ENCODE results near the gene DTL. TPM values are rescaled to one million over a fixed set of nuclear protein-coding genes. Genes with fewer than 3 reads are reported as not detected.

The DTL gene
- total RNA-seq, 6 experiments from 2014 or later: 13.3 to 21.7 (median 18.2) TPM

GRCh38 chr1:212082765-212083406, 47.3 kb downstream of the DTL start:
- Mint-ChIP-seq H3K4me3 (no peak overlapping the region), H3K27me3 (ENCODE audit: insufficient read depth) (no peaks in the 10 kb centered on the region), H3K4me1 (ENCODE audit: low read depth) (peaks cover 4% of the 10 kb centered on the region), H3K36me3 (ENCODE audit: low read depth) (peaks cover 3% of the 10 kb centered on the region; the same call in 1 of the 2 replicates), H3K27ac (no peak overlapping the region), H3K9me3 (no peaks in the 10 kb centered on the region)
- DNase-seq: no peak
- no peak for TF ChIP-seq CTCF (IDR thresholded peaks at IDR 0.05)

GRCh38 chr1:212089560-212090163, 54.1 kb downstream of the DTL start:
- no peaks in the 10 kb centered on the region for H3K9me3 Mint-ChIP-seq
- DNase-seq: no peak
- TF ChIP-seq CTCF (IDR thresholded peaks at IDR 0.05): no peak
- no peak overlapping the region for H3K4me3 Mint-ChIP-seq
- no peak overlapping the region for H3K27ac Mint-ChIP-seq
- peaks cover 32% of the 10 kb centered on the region for H3K36me3 Mint-ChIP-seq (ENCODE audit: low read depth)
- H3K4me1 Mint-ChIP-seq (ENCODE audit: low read depth): peaks cover 13% of the 10 kb centered on the region
- no peaks in the 10 kb centered on the region for H3K27me3 Mint-ChIP-seq (ENCODE audit: insufficient read depth)

- H3K4me1 Mint-ChIP-seq (ENCODE audit: low read depth): peaks cover 13% of the 10 kb centered on the region
- no peak for DNase-seq
- H3K27me3 Mint-ChIP-seq (ENCODE audit: insufficient read depth): no peaks in the 10 kb centered on the region
- no peak overlapping the region for H3K27ac Mint-ChIP-seq
- H3K9me3 Mint-ChIP-seq: no peaks in the 10 kb centered on the region
- peaks cover 44% of the 10 kb centered on the region for H3K36me3 Mint-ChIP-seq (ENCODE audit: low read depth)
- TF ChIP-seq CTCF (IDR thresholded peaks at IDR 0.05): no peak
- no peak overlapping the region for H3K4me3 Mint-ChIP-seq
These were observed 56.0 kb downstream of the DTL start for GRCh38 chr1:212091438-212092121.

GRCh38 chr1:212097360-212097759, 61.8 kb downstream of the DTL start:
- no peak for TF ChIP-seq CTCF (IDR thresholded peaks at IDR 0.05)
- Mint-ChIP-seq H3K4me3 (no peak overlapping the region), H3K27ac (no peak overlapping the region), H3K36me3 (ENCODE audit: low read depth) (peaks cover 55% of the 10 kb centered on the region), H3K4me1 (ENCODE audit: low read depth) (no peaks in the 10 kb centered on the region), H3K9me3 (no peaks in the 10 kb centered on the region), H3K27me3 (ENCODE audit: insufficient read depth) (no peaks in the 10 kb centered on the region)
- no peak for DNase-seq

GRCh38 chr1:212098310-212098709, 62.8 kb downstream of the DTL start:
- Mint-ChIP-seq H3K4me3 (no peak overlapping the region), H3K36me3 (ENCODE audit: low read depth) (peaks cover 48% of the 10 kb centered on the region), H3K27ac (no peak overlapping the region), H3K27me3 (ENCODE audit: insufficient read depth) (no peaks in the 10 kb centered on the region), H3K9me3 (no peaks in the 10 kb centered on the region), H3K4me1 (ENCODE audit: low read depth) (no peaks in the 10 kb centered on the region)
- no peak for DNase-seq
- TF ChIP-seq CTCF (IDR thresholded peaks at IDR 0.05): no peak

Data from HFFc6 (cell line).